GM19035 (cell line): ENCODE data around the gene CTNNA3.

ENCODE experiments used
- ATAC-seq: cut with Tn5 transposase; IDR thresholded peaks from one replicate; pipeline ENCODE4 v1.9.1; 2021; ENCODE audit not compliant: unreplicated experiment

Gene CTNNA3

GRCh38 chr10:66778351-66778750, 917.6 kb downstream of the CTNNA3 start:
- no peak for ATAC-seq

GRCh38 chr10:66777665-66778064, 918.3 kb downstream of the CTNNA3 start:
- ATAC-seq: no peak

- ATAC-seq: no peak
Observed at GRCh38 chr10:66773472-66773817, 922.5 kb downstream of the CTNNA3 start.

- ATAC-seq: no peak
Observed at GRCh38 chr10:66772548-66773471, 923.2 kb downstream of the CTNNA3 start.

- no peak for ATAC-seq
Observed at GRCh38 chr10:66767707-66768106, 928.3 kb downstream of the CTNNA3 start.

- ATAC-seq: no peak
Observed at GRCh38 chr10:66762218-66762729, 933.7 kb downstream of the CTNNA3 start.

- ATAC-seq: no peak
Observed at GRCh38 chr10:66760941-66761340, 935.1 kb downstream of the CTNNA3 start.

GRCh38 chr10:66755474-66755873, 940.5 kb downstream of the CTNNA3 start:
- no peak for ATAC-seq

- ATAC-seq: no peak
Observed at GRCh38 chr10:66752714-66753113, 943.3 kb downstream of the CTNNA3 start.

GRCh38 chr10:66748217-66748616, 947.8 kb downstream of the CTNNA3 start:
- no peak for ATAC-seq

GRCh38 chr10:66747451-66747850, 948.5 kb downstream of the CTNNA3 start:
- ATAC-seq: no peak

GRCh38 chr10:66746711-66747110, 949.3 kb downstream of the CTNNA3 start:
- ATAC-seq: no peak

- ATAC-seq: no peak
Observed at GRCh38 chr10:66746246-66746645, 949.7 kb downstream of the CTNNA3 start.

GRCh38 chr10:66744915-66745314, 951.1 kb downstream of the CTNNA3 start:
- ATAC-seq: no peak

- ATAC-seq: no peak
Observed at GRCh38 chr10:66737241-66737640, 958.8 kb downstream of the CTNNA3 start.

GRCh38 chr10:66723608-66724400, 972.2 kb downstream of the CTNNA3 start:
- no peak for ATAC-seq

- ATAC-seq: no peak
Observed at GRCh38 chr10:66719483-66719882, 976.5 kb downstream of the CTNNA3 start.

- no peak for ATAC-seq
Observed at GRCh38 chr10:66717231-66717981, 978.6 kb downstream of the CTNNA3 start.

GRCh38 chr10:66714741-66715140, 981.3 kb downstream of the CTNNA3 start:
- ATAC-seq: no peak

GRCh38 chr10:66713387-66713786, 982.6 kb downstream of the CTNNA3 start:
- ATAC-seq: no peak

- no peak for ATAC-seq
Observed at GRCh38 chr10:66698069-66698468, 997.9 kb downstream of the CTNNA3 start.
